Kidney glomerular epithelial cell (primary cell): ENCODE data around the gene INF2.

Experiments
- DNase-seq: peaks from one replicate; lab custom pipeline; 2025; lab: John Stamatoyannopoulos, UW

The INF2 gene

DNA sequence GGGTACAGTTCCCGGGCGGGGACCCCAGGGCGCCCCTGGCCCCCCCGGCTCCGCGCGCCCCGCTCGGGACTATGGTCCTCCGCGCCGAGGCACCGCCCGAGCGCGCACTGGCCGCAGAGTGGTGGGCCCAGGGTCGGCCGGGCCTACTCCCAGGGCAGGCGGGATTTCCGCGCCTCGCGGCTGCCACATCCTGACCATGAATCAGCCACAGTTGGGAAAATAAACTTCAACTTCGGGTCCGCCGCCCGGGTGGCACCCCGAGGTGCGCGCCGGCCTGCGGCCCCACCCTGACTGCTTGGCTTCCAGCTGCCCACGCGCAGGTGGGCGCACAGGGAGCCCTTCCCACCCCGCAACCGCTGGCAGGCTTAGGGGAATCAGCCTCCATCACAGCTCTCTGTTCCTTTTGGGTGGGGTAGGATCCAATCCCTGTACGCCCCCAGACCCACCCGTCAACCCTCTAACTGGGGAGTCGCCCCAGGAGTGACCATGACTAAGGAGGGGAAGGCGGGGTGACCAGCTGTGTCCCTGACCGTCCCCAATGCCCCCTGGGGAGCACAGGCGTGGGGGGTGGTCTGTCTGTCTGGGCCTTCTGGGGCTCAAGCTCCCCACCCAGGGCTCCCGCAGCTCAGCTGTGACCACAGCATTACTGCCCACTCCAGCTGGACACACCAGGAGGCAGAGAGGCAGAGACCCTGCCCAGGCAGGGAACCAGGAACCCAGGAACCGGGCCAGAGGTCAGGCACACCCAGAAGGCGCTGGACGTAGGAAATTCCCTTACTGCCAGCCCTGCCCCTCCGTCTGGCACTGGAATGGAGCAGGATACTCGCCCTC lies 678 bp downstream of the INF2 start:
- DNase-seq: no peak

DNA sequence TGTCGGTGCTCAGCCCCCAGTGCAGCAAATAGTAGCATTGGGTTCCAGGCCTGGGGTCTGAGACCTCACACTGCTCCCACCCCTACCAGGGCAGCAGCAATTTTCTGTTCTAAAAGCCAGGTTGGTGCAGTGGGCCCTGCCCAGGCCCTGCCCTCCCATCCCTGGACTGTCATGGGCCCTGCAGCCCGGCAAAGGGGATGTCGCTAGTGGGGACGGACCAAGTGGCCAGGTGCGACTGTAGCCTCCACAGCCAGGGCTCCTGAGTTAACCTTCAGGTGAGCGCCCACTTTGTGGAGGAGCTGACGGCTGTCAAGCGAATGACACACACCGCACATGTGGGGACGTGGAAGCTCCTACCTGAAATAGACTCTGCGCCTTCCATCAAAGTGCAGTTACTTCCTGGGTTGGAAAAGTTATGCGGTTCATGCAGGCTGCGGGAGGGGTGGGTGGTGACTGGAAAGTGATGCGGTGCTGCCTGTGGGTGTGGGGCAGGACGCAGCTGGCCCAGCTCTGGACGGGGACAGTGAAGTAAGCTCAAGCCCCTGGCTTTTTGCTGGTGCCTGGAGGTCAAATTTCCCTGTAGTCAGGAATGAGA lies 1.5 kb downstream of the INF2 start:
- DNase-seq: no peak

- no peak for DNase-seq
Observed at GRCh38 chr14:104691546-104692260, 2.3 kb downstream of the INF2 start.

DNA sequence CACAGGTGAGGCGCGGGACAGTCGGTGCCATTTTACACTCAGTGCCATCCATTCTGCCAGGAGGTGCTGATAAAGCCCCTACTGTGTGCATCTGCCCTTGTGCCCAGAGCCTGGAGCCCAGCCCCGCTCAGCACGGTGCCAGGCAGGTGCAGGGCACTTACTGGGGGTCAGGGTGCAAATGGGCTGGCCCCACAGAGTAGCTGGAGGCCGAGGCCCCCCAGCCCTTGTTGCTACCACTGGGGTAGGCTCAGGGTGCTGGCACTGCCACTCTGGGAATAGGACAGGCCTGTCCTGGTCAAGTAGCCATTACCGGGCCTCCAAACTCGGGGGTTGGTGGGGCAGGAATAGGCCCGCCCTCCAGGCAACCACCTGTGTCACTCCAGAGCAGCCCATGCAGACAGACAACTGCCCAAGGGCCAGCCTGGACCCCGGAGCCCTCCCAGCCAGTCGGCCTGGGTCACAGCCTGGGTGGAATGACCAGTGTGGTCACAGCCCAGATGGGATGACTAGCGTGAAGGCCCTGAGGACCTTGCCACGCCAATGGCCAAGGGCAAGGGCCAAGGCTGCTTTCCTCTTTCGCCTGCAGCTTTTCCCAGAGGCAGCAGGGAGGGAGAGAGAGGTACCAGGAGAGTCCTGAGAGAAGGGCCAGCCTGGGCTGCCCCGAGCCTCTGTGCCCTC lies 3.0 kb downstream of the INF2 start:
- no peak for DNase-seq

DNA sequence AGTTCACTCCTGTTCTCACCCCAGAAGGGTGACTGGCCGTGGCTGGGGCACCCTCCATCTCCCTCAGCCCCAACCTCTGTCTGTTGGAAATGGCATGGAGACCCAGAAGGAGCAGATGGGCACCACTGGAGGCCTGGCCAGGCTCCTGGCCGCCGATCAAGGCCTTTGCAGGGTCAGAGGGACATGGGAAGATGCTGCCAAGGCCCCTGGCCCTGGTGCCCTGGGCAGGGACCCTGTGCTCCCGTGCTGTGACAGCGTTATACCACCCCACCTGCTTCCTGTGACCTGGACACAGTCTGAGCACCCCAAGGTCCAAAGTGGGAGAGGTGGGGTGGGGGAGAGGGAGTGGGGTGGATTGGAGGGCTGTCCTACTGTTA lies 3.5 kb downstream of the INF2 start:
- DNase-seq: no peak

- no peak for DNase-seq
Observed at GRCh38 chr14:104693482-104694431, 4.3 kb downstream of the INF2 start.

GRCh38 chr14:104694475-104694950 lies 5.1 kb downstream of the INF2 start:
- no peak for DNase-seq

DNA sequence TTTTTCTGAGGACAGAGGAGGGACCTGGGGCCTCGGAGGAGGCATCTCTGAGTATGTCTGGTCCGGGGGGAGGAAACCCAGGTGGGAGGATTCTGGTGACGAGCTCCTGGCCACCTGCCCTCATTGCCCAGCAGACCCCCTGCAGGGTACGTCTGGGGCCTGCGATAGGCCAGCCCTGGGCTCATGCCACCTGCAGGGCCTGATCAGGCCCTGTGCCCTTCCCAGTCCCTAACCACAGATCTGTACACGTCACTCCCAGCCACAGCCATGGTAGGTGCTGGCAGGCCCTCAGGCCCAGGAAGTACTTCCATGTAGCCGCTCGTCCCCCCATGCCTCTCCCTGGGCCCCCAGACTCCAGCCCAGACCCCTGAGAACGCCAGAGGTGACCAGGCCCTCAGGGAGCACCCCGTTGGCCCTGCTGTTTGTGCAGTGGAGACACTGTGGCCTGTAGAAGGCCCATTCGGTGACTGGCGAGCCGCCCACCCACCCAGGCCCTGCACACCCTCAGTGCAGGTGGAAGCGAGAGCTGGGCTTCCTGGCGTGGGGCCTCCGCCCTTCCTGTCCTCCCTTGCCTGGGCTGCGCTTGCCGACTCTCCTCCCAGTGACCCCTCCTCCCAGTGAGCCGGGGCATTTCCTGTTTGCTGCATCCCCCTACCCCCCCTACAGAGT lies 5.7 kb downstream of the INF2 start:
- DNase-seq: no peak

DNA sequence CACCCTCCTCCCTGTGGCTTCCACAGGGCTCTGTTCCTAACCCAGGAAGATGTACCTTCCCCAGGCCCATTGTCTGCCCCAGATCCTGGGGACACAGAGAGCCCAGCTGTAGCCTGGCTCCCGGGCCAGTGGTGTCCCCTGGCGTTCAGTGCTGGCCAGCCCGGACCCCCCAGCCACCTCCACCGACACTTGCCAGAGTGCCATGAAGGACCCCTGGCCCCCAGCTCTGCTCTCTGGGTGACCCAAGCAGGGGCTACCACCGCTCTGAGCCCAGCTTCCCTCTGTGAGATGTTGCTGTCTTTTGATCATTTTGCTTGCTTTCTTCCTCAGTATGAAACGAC lies 6.2 kb downstream of the INF2 start:
- no peak for DNase-seq

GRCh38 chr14:104696671-104697316 lies 7.4 kb downstream of the INF2 start:
- no peak for DNase-seq

- DNase-seq: no peak
Observed at GRCh38 chr14:104697317-104697703, 7.9 kb downstream of the INF2 start.

DNA sequence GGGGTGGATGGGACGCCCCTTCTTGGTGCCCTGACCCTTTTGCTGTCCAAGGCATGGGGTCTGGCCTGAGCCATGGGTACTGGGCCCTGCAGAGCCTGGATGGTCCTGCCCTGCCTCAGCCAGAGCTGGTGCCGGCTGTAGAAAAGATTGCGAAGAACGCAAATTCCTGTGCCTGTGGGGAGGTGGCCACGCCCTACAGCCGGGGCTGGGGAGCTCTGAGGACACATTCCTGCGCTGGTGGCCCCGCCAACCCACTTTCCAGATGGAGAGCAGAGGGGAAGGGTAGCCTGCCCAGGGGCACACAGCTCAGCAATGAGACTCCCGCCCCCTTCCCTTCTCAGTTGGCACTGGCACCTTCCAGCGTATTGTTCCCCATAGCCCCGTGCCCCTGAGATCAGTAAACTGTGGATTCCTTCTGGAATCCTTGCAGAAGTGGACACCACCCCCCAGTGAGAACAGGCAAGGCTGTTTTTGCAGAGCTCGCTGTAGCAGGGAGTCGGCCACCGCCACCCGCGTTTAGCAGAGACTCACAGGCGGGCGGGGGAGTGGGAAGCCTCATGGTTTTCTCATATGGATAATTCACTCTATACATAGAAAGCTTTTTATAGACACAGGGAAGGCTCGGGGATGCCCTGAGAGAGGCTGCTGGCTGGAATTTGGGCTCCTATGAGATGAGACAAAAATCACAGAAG lies 8.6 kb downstream of the INF2 start:
- no peak for DNase-seq

- DNase-seq: no peak
Observed at GRCh38 chr14:104698688-104699425, 9.4 kb downstream of the INF2 start.

- no peak for DNase-seq
Observed at GRCh38 chr14:104699426-104699748, 10.0 kb downstream of the INF2 start.

DNA sequence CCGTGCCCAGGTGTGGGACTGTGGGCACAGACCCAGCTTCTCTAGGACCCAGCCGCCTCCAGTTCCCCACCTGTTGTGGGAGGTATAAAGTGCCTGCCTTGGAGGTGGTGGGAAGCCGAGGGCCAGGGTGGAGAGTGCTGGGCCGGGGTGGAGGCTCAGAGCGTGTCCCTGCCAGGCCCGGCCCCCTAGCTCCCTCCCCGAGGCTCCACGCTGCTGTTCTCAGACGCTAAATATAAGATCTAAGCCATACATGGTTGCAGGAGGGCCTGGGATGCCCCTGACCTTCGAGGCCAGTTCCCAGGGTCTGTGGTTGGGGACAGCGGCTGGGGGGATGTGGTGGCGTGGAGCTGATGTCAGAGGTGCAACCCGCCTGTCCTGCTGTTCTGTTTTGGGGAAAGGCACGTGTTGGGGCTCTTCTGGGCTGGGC lies 10.8 kb downstream of the INF2 start:
- DNase-seq: no peak

DNA sequence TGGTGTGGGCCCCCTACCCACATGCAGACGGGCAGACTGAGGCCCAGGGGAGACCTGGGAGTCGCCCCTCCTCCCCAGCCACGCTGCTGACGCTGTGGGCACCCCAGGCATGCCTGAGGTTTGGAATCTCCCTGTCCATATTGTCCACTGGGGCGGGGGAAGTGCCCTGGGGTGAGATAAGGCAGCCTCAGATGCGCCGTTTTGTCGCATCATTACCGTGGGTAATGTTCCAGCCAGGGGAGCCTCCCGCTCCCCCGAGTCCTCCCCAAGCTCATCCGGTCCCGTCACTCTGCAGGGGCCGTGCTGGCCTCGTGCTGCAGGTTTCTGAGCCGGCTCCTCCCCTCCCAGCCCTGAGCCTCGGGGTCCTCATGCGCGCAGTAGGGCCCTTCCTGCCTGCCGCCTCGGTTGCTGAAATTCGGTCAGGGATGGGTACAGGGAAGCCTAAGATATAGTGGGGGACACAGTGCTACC lies 11.4 kb downstream of the INF2 start:
- no peak for DNase-seq

- no peak for DNase-seq
Observed at GRCh38 chr14:104701383-104702076, 12.1 kb downstream of the INF2 start.

GRCh38 chr14:104702106-104702505 lies 12.7 kb downstream of the INF2 start:
- no peak for DNase-seq
